Fibroblast of skin of left biceps (primary cell): ENCODE measurements around the gene SUPT3H.

Source experiments
- DNase-seq, 2 experiments: peaks; one replicate each; pipeline ENCODE4 v3.0.0-alpha.2; 2013; ENCODE audit warnings: low read depth in 2 of 2

The SUPT3H gene

GRCh38 chr6:45002390-45003105 lies 375.2 kb downstream of the SUPT3H start:
- DNase-seq, result peak in 1 of 2 experiments; percentile 4

DNA sequence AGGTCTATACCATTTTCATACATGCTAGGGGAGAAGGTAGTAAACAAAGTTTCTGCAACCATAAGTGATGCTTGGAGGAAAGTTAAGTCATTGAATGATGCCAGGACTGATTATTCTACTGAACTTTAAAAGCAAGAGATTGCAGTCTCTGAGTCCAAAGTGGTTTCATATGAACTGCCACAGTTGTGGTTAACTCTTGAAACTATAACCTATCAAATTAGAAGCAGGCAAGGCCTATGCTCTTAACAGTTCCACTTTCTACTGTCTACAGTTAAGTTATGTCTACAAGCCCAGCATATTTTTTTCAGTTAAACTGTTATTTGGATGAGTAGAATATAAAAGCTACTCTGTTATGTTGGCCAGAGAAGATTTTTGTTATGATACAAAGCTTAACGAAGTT lies 376.1 kb downstream of the SUPT3H start:
- DNase-seq, result no peak

- no peak for DNase-seq
These were observed 376.9 kb downstream of the SUPT3H start for GRCh38 chr6:45000833-45001232.

DNA sequence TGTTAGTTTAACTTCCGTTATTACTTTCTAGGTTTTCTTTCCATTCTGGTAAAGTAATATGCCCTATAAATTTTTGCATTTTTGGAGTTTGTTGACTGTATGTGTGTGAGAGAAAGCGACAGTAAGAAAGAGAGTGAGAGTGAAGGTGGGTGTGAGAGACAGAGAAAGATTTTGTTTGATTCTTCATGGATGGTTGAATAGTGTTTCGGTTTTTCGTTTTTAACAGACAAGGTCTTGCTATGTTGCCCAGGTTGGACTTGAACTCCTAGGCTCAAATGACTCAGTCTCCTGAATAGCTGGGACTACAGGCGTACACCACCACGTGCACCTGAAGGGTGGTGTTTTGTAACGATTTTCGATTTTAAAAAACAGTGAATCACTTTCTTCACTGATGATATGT lies 378.7 kb downstream of the SUPT3H start:
- no peak for DNase-seq

GRCh38 chr6:44995486-44996132 lies 382.1 kb downstream of the SUPT3H start:
- DNase-seq, result no peak

DNA sequence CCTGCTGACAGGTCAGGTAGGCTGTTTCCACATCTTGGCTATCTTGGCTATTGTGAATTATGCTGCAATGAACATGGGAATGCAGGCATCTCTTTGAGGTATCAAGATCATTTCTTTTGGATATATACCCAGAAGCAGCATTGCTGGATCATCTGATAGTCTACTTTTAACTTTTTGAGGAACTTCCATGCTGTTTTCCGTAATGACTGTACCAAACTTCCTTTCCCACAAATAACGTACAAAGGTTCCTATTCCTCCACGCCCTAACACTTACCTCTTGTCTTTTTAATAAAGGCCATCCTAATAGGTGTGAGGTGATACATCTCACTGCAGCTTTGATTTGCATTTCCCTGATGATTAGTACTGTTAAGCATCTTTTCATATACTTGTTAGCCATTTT lies 388.3 kb downstream of the SUPT3H start:
- no peak for DNase-seq

GRCh38 chr6:44985006-44985405 lies 392.7 kb downstream of the SUPT3H start:
- DNase-seq, result no peak

DNA sequence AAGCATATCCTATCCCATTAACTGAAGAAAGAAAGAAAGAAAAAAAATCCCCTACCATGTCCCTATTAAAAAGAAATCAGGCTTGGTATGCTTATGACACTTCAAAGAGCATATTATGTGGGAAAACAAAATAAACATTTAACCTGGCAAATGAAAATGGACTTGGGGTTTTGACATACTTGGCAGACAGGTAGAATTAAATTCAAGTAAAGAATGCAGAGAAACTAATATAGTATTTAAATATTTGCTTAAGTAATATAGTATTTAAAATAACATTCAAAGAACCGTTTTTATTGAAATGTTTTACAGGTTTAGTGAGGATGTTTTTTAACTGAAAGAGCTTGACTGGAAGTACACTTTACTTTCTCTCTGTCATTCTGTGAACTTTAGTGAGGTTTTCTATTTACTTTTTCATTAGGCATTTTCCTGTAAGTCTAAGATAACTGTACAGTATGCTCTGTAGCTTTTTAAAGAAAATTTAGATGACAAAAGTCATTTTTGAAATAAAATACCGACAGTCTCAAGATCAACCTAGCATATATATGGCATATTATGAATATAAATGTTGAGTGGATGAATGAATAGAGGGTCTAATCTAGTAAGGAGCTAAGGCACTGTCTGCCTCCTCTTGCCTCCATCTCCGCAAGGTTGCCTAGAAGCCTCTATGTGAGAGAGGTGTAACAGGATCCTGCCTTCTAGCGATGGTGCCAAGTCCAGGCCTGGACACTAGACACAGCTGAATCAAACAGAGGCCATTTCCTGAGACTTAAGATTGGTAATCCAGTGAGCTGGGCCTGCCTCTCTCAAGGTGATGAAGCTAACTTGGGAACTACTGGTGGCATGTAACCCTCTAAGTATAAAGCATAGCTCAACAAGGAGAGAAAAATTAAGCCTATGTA lies 394.0 kb downstream of the SUPT3H start:
- DNase-seq, result no peak

- no peak for DNase-seq
These were observed 396.9 kb downstream of the SUPT3H start for GRCh38 chr6:44980841-44981240.

DNA sequence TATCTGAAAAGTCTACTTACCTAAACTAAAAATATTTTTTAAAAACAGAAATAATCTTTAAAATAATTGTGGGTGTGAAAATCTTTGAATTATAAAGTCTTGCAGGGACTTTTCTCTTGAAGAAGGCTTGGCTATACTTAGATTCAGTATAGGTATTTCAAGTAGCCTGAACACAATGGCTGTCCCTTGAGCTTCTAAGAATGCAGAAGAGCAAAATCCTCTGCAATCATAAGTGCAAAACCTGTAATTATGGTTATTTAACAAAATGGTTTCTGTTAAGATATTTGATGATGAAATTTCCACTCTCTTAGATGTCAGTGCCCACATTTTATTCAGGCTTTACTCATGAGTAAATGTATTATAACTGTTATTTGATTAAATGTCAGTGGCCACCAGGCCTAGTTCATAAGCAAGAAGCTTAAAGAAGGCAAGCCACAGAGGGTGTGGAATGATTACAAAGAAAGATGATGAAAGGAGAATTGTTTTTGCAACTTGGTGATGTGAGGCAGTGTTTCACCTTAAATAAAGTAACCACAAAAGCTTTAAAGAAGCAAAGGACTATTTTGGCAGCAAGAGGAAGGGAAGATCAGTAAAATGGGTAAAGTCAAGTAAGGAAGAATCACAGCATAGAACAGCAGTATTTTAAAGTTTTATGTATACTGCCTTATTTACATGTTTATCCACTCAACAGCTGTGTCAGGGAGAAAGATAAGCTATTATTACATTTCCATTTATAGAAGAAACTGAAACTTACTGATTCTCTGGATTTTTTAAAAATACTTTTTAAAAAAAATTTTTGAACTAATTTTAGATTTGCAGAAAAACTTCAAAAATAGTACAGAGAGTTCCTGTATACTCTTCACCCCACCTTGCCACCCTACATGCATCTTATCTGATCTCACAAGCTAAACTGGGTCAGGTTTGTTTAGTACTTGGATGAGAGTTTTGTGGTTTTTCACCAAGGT lies 400.8 kb downstream of the SUPT3H start:
- no peak for DNase-seq

DNA sequence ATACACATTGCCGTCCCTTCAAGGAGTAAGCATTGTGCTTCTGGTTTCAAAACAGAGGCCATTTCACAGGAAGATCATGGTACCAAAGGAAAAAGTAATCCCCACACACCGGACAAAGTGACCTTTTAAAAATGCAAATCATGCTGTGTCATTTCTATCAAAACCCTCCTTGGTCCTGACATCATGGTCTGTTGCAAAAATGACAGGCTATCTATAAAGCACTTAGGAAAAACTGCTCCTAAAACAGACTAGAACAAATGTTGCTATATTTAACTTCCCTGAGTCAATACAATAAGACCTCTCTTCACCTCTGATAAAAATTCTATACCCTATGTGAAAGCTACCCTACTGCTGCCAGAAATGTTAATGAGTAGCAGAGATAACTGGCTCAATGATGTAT lies 403.2 kb downstream of the SUPT3H start:
- no peak for DNase-seq

DNA sequence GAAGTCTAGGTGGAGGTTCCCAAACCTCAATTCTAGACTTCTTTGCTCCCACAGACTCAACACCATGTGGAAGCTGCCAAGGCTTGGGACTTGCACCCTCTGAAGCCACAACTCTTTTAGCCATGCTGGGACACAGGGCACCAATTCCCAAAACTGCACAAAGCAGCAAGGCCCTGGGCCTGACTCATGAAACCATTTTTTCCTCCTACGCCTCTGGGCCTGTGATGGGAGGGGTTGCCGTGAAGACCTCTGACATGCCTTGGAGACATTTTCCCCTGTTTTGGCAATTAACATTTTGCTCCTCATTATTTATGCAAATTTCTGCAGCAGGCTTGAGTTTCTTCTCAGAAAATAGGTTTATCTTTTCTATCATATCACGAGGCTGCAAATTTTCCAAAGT lies 405.0 kb downstream of the SUPT3H start:
- DNase-seq, result no peak

DNA sequence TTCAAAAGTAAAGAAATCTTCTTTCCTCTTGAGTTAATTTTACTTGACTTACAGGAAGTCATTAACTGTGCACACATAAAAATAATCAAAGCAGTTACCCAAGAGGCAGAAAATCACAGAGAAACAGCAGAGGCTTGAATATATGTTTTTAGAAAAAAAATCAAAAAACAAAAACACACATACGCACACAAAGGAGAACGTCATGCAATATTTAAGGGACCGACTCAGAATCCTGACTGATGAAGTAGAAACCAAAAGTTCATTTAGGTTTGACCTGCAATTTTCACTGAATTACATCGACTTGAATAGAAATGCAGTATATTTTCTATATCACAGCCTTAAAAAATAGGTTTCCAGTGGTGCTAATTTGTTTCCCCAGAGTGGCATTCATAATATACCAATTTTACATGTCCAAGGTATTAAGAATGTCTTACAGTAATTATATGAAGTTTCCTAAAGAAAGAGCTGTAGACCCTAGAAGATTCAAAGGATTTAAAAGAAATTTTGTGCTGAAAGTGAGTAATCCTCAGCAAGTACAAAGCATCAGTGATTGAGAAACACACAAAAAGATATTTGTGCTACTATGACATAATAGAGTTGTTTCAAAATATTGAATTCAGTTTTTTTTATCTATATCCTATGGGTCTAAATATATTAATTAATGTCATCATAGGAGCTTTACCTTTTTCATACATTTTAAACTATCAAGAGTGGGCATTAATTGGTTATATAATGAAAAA lies 408.1 kb downstream of the SUPT3H start:
- no peak for DNase-seq

- no peak for DNase-seq
These were observed 410.3 kb downstream of the SUPT3H start for GRCh38 chr6:44967481-44967880.

GRCh38 chr6:44966449-44967092 lies 411.2 kb downstream of the SUPT3H start:
- DNase-seq, result peak in 1 of 2 experiments; percentile 46

GRCh38 chr6:44965708-44966107 lies 412.0 kb downstream of the SUPT3H start:
- DNase-seq, result no peak

DNA sequence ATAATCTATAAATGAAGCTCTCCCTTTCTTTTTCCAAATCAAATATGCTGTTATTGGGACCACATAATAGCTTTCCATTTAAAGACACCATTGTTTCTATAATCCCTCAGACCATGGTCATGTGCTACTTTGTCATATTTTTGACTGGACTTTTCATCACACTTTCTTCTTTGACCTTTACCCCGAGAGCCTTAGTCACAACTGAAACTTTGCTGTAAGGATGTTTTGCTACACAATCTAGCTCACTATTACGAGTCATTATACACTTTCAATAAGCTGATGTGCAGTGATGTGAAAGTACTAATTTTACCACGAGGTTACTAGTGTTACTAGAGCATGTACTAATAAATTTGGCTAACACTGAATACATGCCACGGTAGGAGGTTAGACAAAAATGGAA lies 416.8 kb downstream of the SUPT3H start:
- DNase-seq, result no peak

DNA sequence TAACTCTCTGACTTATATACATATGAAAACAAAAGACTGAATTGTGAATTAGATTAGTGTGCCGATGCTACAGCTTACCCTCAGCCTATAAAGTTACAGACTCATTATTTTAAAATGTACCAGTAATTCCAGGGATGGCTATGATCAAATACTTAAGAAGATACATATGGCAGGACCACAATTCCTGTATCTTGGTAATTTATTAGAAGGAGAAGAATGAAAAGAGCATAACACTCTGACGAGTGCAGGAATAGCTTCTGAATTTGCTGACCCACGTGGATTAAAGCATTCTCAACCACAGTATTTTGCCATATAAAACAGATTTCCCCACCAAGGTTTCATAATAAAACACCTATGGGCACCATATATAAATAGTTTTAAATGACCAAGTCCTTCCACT lies 418.1 kb downstream of the SUPT3H start:
- no peak for DNase-seq

GRCh38 chr6:44957156-44957555 lies 420.6 kb downstream of the SUPT3H start:
- DNase-seq, result no peak

GRCh38 chr6:44956396-44956795 lies 421.3 kb downstream of the SUPT3H start:
- DNase-seq, result peak in 1 of 2 experiments; percentile 44
